ENCODE results near the gene PLEKHH3.
"Not testable (repeated sequence)": the region's sequence is repeated elsewhere in the genome, so short reads cannot be mapped to it uniquely, and the experiment has no call there.

Gene PLEKHH3

DNA sequence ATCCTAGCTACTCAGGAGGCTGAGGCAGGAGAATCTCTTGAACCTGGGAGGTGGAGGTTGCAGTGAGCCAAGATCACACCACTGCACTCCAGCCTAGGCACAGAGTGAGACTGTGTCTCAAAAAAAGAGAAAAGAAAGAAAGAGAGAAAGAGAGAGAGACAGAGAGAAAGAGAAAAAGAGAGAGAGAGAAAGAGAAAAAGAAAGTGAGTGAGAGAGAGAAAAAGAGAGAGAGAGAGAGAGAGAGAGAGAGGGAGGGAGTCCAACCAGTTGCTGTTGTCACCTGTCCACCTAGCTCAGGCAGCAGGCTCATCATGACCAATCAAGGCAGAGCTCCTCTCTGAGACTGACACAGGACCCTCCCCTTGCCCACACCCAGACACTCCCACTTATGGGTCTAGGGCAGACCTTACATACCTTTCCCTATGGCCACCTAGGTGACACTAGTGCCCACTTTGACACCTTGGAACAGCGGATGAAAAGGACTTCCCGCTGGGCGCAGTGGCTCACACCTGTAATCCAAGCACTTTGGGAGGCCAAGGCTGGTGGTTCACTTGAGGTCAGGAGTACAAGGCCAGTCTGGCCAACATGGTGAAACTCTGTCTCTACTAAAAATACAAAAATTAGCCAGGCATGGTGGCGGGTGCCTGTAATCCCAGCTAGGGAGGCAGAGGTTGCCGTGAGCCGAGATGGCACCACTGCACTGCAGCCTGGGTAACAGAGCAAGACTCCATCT is 49.6 kb downstream of the PLEKHH3 start:
- DNase-seq = not testable (repeated sequence)

DNA sequence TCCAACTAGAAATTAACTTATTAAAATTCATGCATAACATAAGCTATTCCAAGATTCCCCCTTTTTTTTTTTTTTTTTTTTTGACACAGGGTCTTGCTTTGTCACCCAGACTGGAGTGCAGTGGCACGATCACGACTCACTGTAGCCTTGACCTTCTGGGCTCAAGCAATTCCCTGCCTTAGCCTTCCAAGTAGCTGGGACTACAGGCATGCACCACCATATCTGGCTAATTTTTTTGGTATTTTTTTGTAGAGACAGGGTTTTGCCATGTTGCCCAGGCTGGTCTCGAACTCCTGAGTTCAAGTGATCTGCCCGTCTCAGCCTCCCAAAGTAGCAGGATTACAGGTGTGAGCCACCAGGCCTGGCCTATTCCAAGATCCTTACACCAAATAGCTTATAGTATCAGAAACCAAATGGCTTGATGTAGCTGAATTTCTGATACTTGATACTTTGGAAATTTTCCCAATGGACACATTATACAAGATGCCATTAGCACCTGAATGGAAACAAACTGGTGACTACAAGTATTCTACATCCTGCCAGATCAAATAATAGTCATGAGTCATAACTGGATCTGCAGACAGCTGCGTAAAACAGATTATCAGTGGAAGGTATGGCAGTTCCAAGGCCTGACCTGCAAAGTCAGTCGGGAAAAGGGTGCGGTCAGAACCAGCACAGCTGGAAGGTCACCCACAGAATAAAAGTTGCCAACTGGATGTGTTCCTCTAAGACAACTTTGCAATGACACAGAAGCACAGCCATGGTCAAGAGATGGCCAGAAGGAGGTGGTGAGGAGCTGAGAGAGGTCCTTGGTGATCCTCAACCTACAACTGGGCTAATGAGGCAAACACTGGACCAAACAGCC is 52.8 kb downstream of the PLEKHH3 start:
- DNase-seq = peak; percentile 35

DNA sequence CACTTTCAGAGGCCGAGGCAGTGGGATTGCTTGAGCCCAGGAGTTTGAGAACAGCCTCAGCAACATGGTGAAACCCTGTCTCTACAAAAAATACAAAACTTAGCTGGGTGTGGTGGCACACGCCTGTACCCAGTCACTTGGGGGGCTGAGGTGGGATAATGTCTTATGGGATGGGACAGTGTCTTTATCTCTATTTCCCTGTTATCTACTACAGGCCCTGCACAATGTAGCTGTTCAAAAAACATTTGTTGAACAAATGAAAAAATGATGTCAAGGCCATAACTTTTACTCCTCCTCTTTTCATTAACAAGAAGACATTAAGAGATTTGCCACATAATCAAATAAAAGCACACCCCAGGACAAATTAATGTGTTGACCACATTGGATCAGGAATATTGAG is 53.5 kb downstream of the PLEKHH3 start:
- no peak for DNase-seq

DNA sequence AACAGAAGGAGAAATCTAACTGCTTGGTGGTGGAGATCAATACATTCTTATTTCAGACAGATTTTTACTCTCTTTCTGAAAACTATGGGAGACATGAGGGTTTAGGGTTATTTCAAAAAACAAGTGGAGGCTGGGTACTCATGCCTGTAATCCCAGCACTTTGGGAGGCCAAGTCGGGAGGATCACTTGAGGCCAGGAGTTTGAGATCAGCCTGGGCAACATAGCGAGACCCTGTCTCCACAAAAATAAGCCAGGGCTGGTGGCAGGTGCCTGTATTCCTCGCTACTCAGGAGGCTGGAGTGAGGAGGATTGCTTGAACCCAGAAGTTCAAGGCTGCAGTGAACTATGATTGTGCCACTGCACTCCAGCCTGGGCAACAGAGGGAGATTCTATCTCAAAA is 54.8 kb downstream of the PLEKHH3 start:
- DNase-seq = not testable (repeated sequence)

DNA sequence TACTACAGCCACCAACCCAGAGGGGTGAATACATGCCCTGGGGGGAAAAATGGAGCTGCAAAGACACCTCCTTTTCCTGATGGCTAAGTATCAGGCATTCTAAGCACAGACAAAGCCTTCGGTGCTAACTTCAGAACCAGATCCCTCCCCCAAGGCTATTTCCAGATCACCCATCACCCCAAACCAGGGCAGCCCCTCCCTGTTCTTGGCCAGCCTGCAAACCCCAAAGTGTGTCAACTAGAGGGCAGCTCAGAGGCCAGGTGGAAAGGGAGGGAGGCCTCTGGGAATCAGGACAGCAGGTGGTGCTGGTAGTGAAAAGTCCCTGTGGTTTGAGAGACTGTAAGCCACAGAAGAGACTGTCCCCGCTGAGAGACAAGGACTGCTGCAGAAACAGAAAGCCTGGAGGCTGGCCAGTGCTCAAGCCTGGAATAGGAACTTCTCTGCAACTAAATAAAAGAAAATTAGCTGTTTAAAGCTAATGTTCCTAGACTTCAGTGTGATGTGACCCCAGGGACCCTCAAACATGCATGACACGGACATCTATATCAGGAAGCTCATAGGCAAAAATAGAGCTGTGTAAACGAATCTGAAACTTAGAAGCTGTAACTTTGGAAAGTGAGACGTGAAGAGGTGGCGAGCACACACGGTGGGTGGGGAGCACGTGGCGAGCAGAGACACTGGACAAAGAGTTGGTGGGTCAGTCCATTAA is 58.2 kb downstream of the PLEKHH3 start:
- DNase-seq = no peak

DNA sequence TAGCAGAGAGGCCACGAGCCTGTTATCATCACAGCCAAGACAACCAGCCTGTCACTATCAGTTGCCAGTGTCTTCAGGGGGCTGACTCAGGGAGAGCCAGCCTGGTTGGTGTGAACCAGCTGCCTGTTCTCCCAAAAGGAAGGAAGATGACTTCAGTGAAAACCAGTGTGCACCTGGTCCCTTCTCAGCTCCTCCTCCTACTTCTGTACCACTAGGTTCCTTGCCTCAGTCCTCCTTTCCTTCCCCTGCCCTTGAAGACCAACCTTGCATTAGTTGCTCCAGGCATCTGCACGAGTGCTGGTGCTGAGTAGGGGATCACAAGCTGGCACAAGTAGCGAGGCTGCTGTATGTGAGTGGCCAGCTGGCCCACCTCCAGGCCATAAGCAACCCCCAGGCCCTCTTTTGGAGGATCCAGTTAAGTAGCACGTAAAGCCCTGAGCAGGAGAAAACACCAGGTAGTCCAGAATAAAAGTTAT is 58.8 kb downstream of the PLEKHH3 start:
- DNase-seq = no peak

All from NCI-H2171 (cell line).